AG09309 (cell line): ENCODE measurements around the gene PLGLB1.
"Not testable (repeated sequence)": the region's sequence is repeated elsewhere in the genome, so short reads cannot be mapped to it uniquely, and the experiment has no call there.

ENCODE experiments used
- DNase-seq: peaks from one replicate; pipeline ENCODE4 v3.0.0-alpha.2; 2010; ENCODE audit warnings: low read depth
- H3K4me3 ChIP-seq: 2 replicates; pipeline ENCODE4 v1.5.1; 2011; ENCODE audit warnings: mild to moderate bottlenecking, low read depth, low read length, moderate library complexity; ENCODE audit not compliant: control insufficient read depth
- TF ChIP-seq, protein P1 (sequence below): IDR thresholded peaks from 2 replicates; pipeline ENCODE4 v1.5.1; 2011; ENCODE audit warnings: mild to moderate bottlenecking, low read depth, low read length, inconsistent platforms; ENCODE audit not compliant: insufficient read depth, control insufficient read depth; ENCODE audit errors: missing control alignments

The PLGLB1 gene

DNA sequence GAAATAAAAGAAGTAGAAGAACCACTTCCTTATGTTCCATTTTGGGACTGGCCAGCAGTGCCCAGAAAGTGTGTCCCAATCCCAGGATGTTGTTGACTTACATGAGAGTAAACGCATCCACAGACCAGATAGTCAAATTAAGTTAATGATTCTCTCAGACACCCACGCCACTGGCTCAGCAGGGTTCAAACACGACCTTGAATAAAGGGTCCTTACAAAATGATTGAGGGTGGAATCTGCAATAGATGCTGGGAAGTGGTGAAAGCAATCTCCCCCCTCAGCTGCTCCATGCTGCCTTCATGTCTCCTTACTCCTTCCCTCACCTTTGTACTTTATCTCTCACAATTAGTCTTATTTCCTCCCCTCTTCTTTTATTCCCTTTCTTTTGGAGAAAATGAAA, at the start of gene PLGLB1:
TSS of gene PLGLB1 (minus strand) at position 101 of the 400 bp plus-strand sequence. CDS start at position 40, 61 bp downstream.
- not testable (repeated sequence) for DNase-seq, H3K4me3 ChIP-seq

DNA sequence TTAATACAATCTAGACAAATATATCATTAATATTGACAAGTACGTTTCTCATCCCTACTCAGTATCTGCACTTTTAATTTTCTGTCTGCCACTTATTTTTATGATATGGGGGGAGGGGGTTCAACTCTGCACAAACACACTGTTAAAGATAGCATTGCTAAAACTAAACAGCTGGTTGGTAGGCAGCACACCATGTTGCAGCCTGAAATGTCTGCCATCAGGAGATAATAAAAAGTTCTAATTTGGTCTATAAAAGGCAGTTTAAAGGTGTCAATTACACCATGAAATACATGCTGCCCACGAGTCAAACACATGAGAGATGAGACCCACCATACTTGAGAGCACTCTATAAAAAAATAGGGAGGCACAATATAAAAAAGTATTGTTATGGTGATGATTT, 42.7 kb upstream of the PLGLB1 start:
- H3K4me3 ChIP-seq, DNase-seq: not testable (repeated sequence)

DNA sequence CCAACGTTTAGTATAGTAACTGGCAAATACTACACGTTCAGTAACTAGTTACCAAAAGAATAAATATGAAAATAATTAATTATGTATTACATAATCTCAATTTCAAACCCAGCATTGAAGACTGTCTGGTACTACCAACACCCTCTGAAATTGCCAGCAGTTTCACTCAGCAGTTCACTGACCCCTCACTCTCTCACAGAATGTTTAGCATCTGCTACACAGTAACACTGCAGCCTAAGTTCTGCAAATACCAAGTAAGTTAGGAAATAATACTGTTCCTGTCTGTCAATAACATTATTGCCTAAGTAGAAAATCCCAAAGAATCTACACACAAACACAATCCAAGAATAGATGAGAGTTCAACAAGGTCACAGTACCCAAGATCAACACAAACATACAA, 41.8 kb upstream of the PLGLB1 start:
- not testable (repeated sequence) for DNase-seq, H3K4me3 ChIP-seq

DNA sequence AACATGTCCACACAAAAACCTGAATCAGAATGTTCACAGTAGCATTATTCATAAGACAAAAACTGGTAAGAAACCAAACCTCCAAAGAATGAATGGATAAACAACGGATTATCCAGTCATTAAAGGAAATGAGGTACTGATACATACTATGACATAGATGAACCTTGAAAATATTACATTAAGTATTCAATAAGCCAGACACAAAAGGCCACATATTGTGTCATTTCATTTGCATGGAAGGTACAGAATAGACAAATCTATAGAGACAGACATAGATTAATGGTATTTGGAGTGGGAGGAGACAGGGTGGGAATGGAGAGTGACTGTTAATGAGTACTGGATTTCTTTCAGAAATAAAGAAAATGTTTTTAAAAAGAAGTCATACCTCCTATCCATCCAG, 39.9 kb upstream of the PLGLB1 start:
- DNase-seq, H3K4me3 ChIP-seq: not testable (repeated sequence)

DNA sequence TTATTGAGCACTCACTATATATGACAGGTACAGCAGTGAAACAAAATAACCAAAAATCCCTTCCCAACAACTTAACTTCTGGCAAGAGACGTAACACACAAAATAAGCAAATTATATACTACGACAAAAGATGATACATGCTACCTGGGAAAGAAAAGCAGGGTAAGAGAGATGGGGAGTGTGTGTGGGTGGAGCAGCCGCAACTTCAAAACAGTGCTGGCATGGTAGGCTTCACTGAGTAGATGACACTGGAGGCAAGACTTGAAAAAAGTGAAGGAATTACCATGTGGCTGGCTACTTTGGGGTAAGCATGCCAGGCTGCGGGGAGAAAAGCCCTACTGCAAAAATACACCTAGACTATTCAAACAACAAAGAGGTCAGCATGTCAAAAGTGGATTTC, 36.0 kb upstream of the PLGLB1 start:
- H3K4me3 ChIP-seq, DNase-seq: not testable (repeated sequence)

DNA sequence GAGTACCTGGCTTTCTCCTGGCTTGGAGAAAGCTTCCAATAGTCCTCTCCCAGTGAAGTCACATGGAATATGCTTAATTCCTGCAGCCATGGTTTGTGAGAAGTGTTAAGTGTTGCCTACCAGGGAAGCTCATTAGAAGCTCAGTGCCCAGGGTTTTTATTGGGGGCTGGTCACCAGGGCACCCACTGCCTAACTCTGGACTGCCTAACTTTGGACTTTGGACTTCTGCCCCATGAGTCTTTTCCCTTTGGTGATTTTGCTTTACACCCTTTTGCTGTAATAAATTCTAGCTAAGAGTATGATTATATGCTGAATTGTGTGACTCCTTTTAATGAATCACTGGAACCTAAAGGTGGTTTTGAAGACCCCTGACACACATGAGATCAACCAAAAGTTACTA, 35.2 kb upstream of the PLGLB1 start:
- not testable (repeated sequence) for DNase-seq, H3K4me3 ChIP-seq

DNA sequence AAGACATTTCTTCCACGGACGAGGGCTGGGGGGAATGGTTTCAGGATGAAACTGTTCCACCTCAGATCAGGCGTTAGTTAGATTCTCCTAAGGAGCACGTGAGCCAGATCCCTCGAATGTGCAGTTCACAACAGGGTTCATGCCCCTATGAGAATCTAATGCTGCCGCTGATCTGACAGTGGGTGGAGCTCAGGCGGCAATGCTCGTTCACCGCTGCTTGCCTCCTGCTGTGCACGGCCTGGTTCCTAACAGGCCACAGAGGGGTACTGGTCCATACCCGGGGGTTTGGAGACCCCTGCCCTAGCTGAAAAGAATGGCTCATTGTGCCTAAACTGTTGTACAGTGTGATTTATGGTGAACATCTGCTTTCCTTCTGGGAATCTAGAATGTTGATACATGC, 34.8 kb upstream of the PLGLB1 start:
- DNase-seq, H3K4me3 ChIP-seq: not testable (repeated sequence)

DNA sequence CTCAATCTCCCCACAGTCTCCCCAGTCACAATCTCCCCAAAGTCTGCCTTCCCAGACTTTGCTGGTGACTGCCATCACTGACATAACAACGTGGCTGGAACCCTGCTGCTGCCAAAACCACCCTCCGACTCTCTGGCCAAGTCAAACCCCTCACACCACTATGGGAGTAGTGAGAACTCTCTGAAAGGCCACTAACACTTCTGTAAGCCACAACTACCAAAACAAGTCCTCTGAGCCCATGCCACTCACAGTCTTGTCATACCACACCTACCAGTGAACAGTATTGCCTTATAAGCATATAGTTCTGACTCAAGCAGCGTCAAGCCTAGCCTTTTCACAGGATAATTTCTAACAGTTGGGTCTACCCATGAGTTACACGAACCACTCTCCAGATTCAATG, 32.7 kb upstream of the PLGLB1 start:
- DNase-seq, H3K4me3 ChIP-seq: not testable (repeated sequence)

DNA sequence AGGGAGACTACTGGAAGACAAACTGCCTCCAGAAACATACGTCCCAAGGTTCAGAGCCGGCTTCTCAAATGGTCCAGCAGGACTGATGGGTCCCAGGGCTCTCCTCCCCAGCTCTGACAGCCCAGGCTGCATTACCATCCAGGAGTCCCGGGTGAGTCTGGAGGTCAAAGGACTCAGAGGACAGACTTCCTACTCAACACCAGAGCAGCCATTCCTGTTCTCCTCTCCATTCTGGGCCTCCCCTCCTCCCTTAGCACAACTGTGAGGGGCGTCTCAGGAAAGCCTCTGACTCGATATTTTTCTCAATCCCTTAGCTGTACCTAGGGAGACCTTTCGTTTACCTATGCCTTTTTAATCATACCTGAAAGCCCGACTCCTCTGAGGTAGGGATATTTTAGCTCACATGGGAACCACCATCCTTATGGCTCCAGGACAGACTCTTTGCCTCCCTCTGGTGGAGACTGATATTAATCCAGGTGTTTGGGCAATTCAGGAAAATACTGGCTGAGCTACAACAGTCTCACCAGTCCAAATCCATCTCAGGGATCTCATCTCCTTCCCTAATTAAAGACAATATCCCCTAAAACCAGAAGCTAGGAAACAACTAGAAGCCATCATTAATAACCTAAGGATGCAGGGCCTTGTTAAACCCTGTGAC, 19.8 kb upstream of the PLGLB1 start:
- DNase-seq, H3K4me3 ChIP-seq: not testable (repeated sequence)
- TF ChIP-seq, protein P1, sequence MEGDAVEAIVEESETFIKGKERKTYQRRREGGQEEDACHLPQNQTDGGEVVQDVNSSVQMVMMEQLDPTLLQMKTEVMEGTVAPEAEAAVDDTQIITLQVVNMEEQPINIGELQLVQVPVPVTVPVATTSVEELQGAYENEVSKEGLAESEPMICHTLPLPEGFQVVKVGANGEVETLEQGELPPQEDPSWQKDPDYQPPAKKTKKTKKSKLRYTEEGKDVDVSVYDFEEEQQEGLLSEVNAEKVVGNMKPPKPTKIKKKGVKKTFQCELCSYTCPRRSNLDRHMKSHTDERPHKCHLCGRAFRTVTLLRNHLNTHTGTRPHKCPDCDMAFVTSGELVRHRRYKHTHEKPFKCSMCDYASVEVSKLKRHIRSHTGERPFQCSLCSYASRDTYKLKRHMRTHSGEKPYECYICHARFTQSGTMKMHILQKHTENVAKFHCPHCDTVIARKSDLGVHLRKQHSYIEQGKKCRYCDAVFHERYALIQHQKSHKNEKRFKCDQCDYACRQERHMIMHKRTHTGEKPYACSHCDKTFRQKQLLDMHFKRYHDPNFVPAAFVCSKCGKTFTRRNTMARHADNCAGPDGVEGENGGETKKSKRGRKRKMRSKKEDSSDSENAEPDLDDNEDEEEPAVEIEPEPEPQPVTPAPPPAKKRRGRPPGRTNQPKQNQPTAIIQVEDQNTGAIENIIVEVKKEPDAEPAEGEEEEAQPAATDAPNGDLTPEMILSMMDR, result peak; percentile 14

DNA sequence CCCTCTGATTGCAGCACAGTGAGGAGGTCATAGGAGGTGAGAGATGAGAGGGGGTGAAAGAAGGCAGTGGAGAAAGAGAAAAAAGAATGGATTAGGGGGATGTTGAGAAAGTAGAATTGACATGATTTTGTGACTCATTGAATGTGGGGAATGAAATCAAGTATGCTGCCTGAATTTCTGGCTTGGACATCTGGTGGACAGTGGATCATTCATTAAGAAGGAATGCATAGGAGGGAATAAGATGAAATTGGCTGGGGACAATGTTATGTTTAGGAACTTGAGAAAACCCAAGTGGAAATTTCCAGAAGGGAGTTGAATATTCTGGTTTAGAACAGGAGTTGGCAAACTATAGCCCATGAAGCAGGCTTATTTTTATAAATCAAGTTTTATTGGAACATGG, 7.0 kb upstream of the PLGLB1 start:
- DNase-seq, H3K4me3 ChIP-seq: not testable (repeated sequence)

DNA sequence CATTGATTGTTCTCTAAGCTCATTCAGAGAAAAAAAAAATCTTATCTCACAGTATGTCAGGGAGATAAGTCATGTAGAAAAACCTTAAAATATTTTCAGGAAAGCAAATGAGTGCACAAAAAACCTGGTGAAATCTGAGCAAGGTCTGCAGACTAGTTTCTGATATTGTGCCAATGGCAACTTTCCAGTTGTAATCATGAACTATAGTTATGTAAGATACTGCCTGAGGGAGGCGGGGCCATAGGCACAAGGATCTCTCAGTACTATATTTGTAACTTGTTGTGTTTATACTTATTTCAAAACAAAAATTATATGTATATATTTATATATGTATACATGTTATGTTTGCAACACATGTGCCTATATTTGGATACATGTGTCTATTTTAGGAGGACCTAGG, 5.2 kb upstream of the PLGLB1 start:
- H3K4me3 ChIP-seq, DNase-seq: not testable (repeated sequence)

DNA sequence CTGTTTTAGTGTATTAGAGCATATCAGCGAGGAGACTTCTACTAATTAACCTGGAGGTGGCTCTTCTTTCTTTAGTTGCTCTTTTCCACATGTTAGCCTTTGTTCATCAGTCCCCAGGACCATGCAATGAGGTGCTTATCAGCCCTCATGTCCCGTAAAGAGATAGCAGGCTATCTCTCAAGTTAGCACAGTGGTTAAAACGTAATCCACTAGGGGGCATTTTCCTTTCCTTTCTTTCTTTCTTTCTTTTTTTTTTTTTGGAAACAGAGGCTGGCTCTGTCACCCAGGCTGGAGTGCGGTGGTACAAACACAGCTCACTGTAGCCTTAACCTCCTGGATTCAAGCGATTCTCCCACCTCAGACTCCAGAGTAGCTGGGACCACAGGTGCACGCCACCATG, 4.3 kb upstream of the PLGLB1 start:
- DNase-seq, result not testable (repeated sequence)

DNA sequence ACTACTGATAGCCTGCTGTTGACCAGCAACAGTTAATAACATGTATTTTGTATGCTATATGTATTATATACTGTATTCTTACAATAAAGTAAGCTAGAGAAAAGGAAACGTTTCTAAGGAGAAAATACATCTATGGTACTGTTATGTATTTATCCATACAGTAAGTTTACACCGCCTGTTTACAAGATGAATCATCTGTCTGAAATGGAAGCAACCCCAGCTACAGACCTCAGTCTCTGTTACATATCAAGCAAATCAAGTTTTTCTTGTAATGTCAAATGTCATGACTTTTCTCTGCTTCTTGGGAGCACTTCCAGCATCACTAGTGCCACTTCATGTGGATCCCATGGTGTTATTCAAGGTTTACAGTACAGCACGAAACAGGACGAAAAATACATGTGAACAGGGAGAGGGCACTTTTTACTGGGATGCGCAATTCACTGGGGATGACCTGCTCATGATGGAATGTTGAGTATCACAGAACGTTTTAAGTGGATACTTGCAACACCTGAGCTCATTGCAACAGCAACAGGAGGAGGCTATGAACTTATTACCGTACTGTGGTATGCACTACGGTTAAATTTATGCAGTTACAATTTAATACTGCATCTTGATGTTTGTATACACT, 2.5 kb upstream of the PLGLB1 start:
- not testable (repeated sequence) for DNase-seq, H3K4me3 ChIP-seq

More for the DNA sequence above, 4.3 kb upstream of the PLGLB1 start:
- not testable (repeated sequence) for H3K4me3 ChIP-seq

DNA sequence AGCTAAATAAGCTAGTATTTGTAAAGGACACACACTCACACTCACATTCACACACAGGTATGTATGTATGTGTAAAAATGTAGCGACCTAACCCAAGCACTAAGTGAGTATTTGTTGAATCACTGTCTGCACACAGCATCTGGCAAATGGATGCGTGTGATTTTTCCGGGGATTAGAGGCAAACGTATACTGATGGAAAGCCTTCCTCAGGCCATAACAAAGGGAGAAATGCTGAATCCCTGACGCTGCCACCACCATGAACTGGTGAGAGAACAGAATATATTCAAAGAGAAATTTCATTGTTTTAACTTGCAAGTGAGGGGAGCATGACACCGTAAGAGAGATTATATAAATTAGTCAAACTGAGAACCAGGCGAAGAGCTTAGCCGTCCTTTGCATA, 601 bp downstream of the PLGLB1 start:
- H3K4me3 ChIP-seq, DNase-seq: not testable (repeated sequence)

DNA sequence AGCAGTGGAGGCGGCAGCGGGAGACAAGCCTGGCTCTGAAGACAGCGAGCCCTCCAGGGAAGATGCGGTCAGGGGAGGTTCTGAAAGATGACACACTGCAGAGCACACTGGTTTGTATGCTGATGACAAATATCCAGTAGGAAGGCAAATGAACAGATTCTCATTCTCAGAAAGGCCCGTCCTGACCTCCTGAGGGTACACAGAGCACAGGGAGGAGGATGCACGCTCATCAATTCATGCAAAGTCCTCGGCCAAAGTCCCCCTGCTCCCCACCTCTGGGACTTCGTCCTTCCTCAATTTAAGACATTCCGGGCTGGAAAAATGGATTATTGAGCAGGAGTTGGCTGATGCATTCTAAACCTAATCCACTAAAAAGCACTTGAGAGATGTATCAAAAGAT, 2.6 kb downstream of the PLGLB1 start:
- not testable (repeated sequence) for DNase-seq, H3K4me3 ChIP-seq

DNA sequence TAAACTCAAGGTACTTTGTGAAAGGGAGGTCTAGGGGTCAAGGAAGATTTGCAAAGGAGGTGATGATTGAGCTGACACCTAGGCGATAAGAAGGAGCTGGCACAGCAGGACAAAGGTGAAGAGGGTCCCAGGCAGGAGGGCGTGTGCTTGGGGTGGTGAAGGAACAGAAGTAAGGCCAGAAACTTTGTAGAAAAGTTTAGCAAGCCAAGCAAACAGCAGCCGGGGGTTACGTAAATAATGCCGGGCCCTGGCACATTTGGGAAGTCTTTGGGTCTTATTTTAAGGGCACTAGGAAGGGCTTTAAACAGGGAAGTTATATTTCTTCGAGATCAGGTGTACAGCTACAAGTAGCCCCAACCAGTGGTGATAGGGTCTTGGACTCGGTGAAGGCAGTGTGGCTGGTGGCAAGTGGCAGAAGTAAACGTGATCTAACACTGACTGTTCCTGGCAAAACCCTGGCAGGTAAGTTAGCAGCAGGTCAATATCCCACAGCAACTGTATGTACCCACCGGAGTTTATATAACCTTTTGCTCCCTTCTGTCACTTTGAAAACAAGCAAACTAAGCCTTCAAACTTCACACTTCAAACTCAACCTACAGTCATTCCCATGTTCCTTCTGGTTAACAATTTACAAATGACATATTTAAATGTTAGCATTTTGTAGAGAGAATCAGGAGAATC, 7.0 kb downstream of the PLGLB1 start:
- not testable (repeated sequence) for DNase-seq

DNA sequence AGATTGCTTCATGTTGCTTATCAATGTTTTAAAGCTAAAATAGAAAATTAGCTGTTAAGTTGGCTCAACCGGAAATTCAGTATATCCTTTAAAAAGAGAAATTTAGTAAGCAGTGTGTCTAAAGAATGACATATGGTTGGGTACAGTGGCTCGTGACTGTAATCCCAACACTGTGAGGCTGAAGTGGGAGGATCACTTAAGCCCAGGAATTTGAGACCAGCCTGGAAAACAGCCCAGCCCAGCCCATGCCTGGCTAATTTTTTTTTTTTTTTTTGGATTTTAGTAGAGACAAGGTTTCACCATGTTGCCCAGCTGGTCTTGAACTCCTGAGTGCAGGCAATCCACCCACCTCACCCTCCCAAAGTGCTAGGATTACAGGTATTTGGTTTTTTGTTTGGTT, 17.2 kb downstream of the PLGLB1 start:
- DNase-seq, H3K4me3 ChIP-seq: not testable (repeated sequence)

More for the DNA sequence above, 7.0 kb downstream of the PLGLB1 start:
- not testable (repeated sequence) for H3K4me3 ChIP-seq
